ENCODE results near the gene ZC3H4. TPM values are rescaled to one million over a fixed set of nuclear protein-coding genes. Genes with fewer than 3 reads are reported as not detected.
A peak's percentile ranks its signal among the peaks of the same experiment; 100 is the strongest.

Gene ZC3H4
- total RNA-seq, 2 experiments from 2014 or later = 77.1 to 78.6 TPM

GRCh38 chr19:47132194-47132852 lies 18.7 kb upstream of the ZC3H4 start:
- Mint-ChIP-seq H3K27me3 (peaks cover 4% of the 10 kb centered on the region), H3K9me3 (peaks cover 4% of the 10 kb centered on the region), H3K27ac (peak overlapping the region; percentile 94), H3K36me3 (peaks cover 35% of the 10 kb centered on the region), H3K4me3 (peak overlapping the region; percentile 99), H3K4me1 (ENCODE audit: low read depth) (peaks cover 51% of the 10 kb centered on the region)
- ChIA-PET CTCF (interaction anchor here (0.9 to 2.7 kb wide), 11 partner anchors 12 to 141 kb away, joined by 3 to 48 read pairs (median 6); no protein-coding TSS in a partner anchor), POLR2A (interaction anchor here (1.4 to 2.8 kb wide), 3 partner anchors 13 to 54 kb away, joined by 5 to 22 read pairs (median 9); partner anchors contain the start of gene ZC3H4)
- intact Hi-C loops (cut with micrococcal nuclease) = no loop called here
- DNase-seq = no peak

- H3K27ac Mint-ChIP-seq = peak within 1 kb of the TSS; percentile 94
- ChIA-PET CTCF (interaction anchor here (0.6 to 2.7 kb wide), 22 partner anchors 9 to 231 kb away, joined by 3 to 48 read pairs (median 4); partner anchors contain the start of gene ZC3H4), POLR2A (interaction anchor here (0.9 to 2.8 kb wide), 13 partner anchors 11 to 113 kb away, joined by 3 to 22 read pairs (median 4); partner anchors contain the start of gene ZC3H4)
- intact Hi-C loops (cut with micrococcal nuclease) = loop anchor here (1.0 to 2.0 kb wide), 3 partner anchors 17 to 114 kb away; partner anchors contain the start of gene ZC3H4
- DNase-seq = peak; percentile 97
- H3K4me3 Mint-ChIP-seq = peak within 1 kb of the TSS; percentile 99
- peaks cover 35% of the 10 kb centered on the region for H3K36me3 Mint-ChIP-seq
- peaks cover 4% of the 10 kb centered on the region for H3K27me3 Mint-ChIP-seq
- peaks cover 47% of the 10 kb centered on the region for H3K4me1 Mint-ChIP-seq (ENCODE audit: low read depth)
- H3K9me3 Mint-ChIP-seq = peaks cover 4% of the 10 kb centered on the region
These were observed 17.1 kb upstream of the ZC3H4 start, which contains the start of gene SAE1 for GRCh38 chr19:47130589-47131227. Gene SAE1, plus strand, starts transcription at chr19:47130835. Its CDS starts 96 bp downstream, at chr19:47130931.

GRCh38 chr19:47130120-47130588 lies 16.6 kb upstream of the ZC3H4 start:
- peaks cover 41% of the 10 kb centered on the region for H3K4me1 Mint-ChIP-seq (ENCODE audit: low read depth)
- ChIA-PET CTCF (interaction anchor here (1.0 to 2.2 kb wide), 6 partner anchors 8 to 117 kb away, joined by 3 to 23 read pairs (median 12); no protein-coding TSS in a partner anchor), POLR2A (interaction anchor here (1.0 to 1.6 kb wide), 6 partner anchors 18 to 103 kb away, joined by 3 to 7 read pairs (median 4); no protein-coding TSS in a partner anchor)

DNA sequence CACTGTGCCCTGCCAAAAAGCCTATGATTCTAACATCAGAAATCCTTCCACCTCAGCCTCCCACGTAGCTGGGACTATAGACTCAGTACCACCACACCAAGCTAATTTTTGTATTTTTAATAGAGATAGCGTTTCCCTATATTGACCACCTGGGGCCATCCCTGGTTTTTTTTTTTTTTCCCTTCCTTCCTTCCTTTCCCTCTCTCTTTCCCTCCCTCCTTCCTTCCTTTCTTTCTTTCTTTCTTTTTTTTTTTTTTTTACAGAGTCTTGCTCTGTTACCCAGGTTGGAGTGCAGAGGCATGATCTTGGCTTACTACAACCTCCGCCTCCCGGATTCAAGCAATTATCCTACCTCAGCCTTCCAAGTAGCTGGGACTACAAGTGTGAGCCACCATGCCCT lies 16.0 kb upstream of the ZC3H4 start:
- no peak overlapping the region for H3K27ac Mint-ChIP-seq
- H3K27me3 Mint-ChIP-seq = peaks cover 4% of the 10 kb centered on the region
- POLR2A ChIA-PET = no interaction called here

More at GRCh38 chr19:47130120-47130588, 16.6 kb upstream of the ZC3H4 start:
- H3K36me3 Mint-ChIP-seq = peaks cover 35% of the 10 kb centered on the region
- H3K27ac Mint-ChIP-seq = peak overlapping the region; percentile 94
- no peak for DNase-seq
- H3K27me3 Mint-ChIP-seq = peaks cover 4% of the 10 kb centered on the region
- peak overlapping the region; percentile 99 for H3K4me3 Mint-ChIP-seq
- peaks cover 4% of the 10 kb centered on the region for H3K9me3 Mint-ChIP-seq
- intact Hi-C loops (cut with micrococcal nuclease) = loop anchor here (1.0 to 2.0 kb wide), 3 partner anchors 17 to 115 kb away; partner anchors contain the start of gene ZC3H4

DNA sequence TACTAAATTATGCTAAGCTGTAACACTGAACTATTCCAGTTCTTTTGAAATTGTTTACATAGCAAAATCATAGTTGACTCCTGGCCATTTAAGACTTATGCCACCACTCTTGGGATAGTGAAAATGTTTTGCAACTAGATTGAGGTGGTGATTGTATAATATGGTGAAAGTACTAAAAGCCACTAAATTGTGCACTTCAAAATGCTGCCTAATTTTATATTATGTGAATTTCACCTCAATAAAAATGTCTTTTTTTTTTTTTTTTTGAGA lies 12.0 kb upstream of the ZC3H4 start:
- Mint-ChIP-seq H3K27me3 (peaks cover 3% of the 10 kb centered on the region), H3K27ac (no peak overlapping the region), H3K4me1 (ENCODE audit: low read depth) (peaks cover 6% of the 10 kb centered on the region), H3K4me3 (no peak overlapping the region), H3K9me3 (peaks cover 4% of the 10 kb centered on the region), H3K36me3 (peaks cover 4% of the 10 kb centered on the region)
- no peak for DNase-seq
- ChIA-PET POLR2A (interaction anchor here (1.5 kb wide), 1 partner anchor 12 kb away, joined by 4 read pairs; the partner anchor contains the start of gene ZC3H4), CTCF (interaction anchor here (0.6 to 4.6 kb wide), 26 partner anchors 9 to 244 kb away, joined by 3 to 82 read pairs (median 4); partner anchors contain the start of gene ZC3H4)
- intact Hi-C loops (cut with micrococcal nuclease) = loop anchor here (1.0 kb wide), 2 partner anchors 46 to 90 kb away; no protein-coding TSS in a partner anchor

More for the DNA sequence above, 16.0 kb upstream of the ZC3H4 start:
- CTCF ChIA-PET = interaction anchor here (4.6 kb wide), 1 partner anchor 49 kb away, joined by 82 read pairs; no protein-coding TSS in a partner anchor
- no peak for DNase-seq
- Mint-ChIP-seq H3K36me3 (peaks cover 33% of the 10 kb centered on the region), H3K9me3 (peaks cover 4% of the 10 kb centered on the region), H3K4me3 (no peak overlapping the region), H3K4me1 (ENCODE audit: low read depth) (peaks cover 38% of the 10 kb centered on the region)
- intact Hi-C loops (cut with micrococcal nuclease) = no loop called here

DNA sequence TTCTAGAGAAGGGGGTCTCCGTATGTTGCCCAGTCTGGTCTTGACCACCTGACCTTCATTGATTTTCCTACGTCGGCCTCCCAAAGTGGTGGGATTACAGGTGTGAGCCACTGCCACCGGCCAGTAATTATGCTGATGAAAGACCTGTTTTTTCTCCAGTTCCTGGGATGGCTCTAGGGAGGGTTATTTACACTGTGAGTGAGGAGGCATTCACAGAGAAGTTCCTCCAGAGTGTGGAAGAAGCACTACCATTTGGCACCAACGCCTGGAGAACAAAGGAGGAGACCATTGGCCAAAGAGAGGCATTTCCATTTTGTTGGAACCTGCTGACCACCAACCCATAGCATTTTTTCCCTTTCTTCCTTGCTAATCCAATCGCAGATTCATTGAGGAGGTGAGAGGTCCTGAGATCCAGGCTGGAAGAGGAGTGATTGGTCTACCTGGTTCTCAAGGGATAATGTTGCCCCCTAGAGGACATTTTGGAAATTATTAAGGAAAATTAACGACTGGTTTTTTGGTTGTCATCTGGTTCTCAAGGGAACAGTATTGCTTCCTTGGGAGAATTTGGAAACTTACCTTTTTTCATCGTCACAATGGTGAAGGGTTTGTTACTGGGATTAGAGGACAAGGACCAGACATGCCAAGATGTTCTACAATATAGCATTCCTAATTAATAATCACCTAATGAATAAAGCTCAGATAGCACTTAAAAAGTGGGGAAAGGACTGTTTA lies 11.5 kb upstream of the ZC3H4 start:
- intact Hi-C loops (cut with micrococcal nuclease) = loop anchor here (1.0 kb wide), 2 partner anchors 46 to 90 kb away; no protein-coding TSS in a partner anchor
- H3K36me3 Mint-ChIP-seq = no peaks in the 10 kb centered on the region
- peaks cover 2% of the 10 kb centered on the region for H3K4me1 Mint-ChIP-seq (ENCODE audit: low read depth)
- H3K9me3 Mint-ChIP-seq = no peaks in the 10 kb centered on the region
- no peak overlapping the region for H3K4me3 Mint-ChIP-seq
- H3K27ac Mint-ChIP-seq = peak overlapping the region; percentile 21
- no peaks in the 10 kb centered on the region for H3K27me3 Mint-ChIP-seq
- CTCF ChIA-PET = interaction anchor here (0.6 to 4.6 kb wide), 27 partner anchors 9 to 243 kb away, joined by 3 to 82 read pairs (median 4); partner anchors contain the start of gene ZC3H4
- DNase-seq = no peak
- POLR2A ChIA-PET = interaction anchor here (1.5 kb wide), 1 partner anchor 12 kb away, joined by 4 read pairs; the partner anchor contains the start of gene ZC3H4

DNA sequence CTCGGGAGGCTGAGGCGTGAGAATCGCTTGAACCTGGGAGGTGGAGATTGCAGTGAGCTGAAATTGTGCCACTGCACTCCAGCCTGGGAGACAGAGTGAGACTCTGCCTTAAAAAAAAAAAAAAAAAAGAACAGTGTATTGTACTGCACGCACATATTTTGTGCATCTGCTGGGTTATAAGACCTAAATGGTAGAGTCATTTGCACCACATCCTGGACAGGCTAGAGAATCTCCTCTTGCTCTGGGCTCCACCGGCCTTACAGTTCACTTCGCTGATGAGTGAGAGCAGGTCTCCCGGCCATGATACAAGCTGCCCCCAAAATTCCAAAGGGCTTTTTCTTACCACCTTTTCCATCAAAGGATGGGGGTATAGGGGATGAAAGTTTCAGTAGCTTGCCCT lies 9.8 kb upstream of the ZC3H4 start:
- no peak for DNase-seq
- H3K27ac Mint-ChIP-seq = no peak overlapping the region
- H3K27me3 Mint-ChIP-seq = no peaks in the 10 kb centered on the region
- CTCF ChIA-PET = interaction anchor here (0.6 to 2.5 kb wide), 11 partner anchors 13 to 121 kb away, joined by 3 to 10 read pairs (median 5); no protein-coding TSS in a partner anchor
- H3K4me1 Mint-ChIP-seq (ENCODE audit: low read depth) = no peaks in the 10 kb centered on the region
- no peak overlapping the region for H3K4me3 Mint-ChIP-seq
- intact Hi-C loops (cut with micrococcal nuclease) = no loop called here
- POLR2A ChIA-PET = interaction anchor here (0.8 kb wide), 1 partner anchor 15 kb away, joined by 4 read pairs; no protein-coding TSS in a partner anchor
- no peaks in the 10 kb centered on the region for H3K9me3 Mint-ChIP-seq
- H3K36me3 Mint-ChIP-seq = no peaks in the 10 kb centered on the region

- Mint-ChIP-seq H3K9me3 (no peaks in the 10 kb centered on the region), H3K27ac (no peak overlapping the region), H3K4me3 (no peak overlapping the region), H3K4me1 (ENCODE audit: low read depth) (no peaks in the 10 kb centered on the region), H3K27me3 (no peaks in the 10 kb centered on the region), H3K36me3 (no peaks in the 10 kb centered on the region)
- no peak for DNase-seq
- intact Hi-C loops (cut with micrococcal nuclease) = no loop called here
- ChIA-PET POLR2A (interaction anchor here (0.8 kb wide), 1 partner anchor 9 kb away, joined by 3 read pairs; no protein-coding TSS in a partner anchor), CTCF (interaction anchor here (0.9 to 2.5 kb wide), 9 partner anchors 27 to 122 kb away, joined by 3 to 10 read pairs (median 6); no protein-coding TSS in a partner anchor)
These were observed 9.1 kb upstream of the ZC3H4 start for GRCh38 chr19:47122359-47123335.

- H3K4me3 Mint-ChIP-seq = no peak overlapping the region
- DNase-seq = no peak
- H3K27me3 Mint-ChIP-seq = no peaks in the 10 kb centered on the region
- H3K27ac Mint-ChIP-seq = no peak overlapping the region
- no peaks in the 10 kb centered on the region for H3K9me3 Mint-ChIP-seq
- ChIA-PET CTCF (interaction anchor here (0.6 kb wide), 1 partner anchor 11 kb away, joined by 3 read pairs; the partner anchor contains the start of gene SAE1), POLR2A (no interaction called here)
- no peaks in the 10 kb centered on the region for H3K4me1 Mint-ChIP-seq (ENCODE audit: low read depth)
- intact Hi-C loops (cut with micrococcal nuclease) = no loop called here
- no peaks in the 10 kb centered on the region for H3K36me3 Mint-ChIP-seq
These were observed 7.0 kb upstream of the ZC3H4 start for GRCh38 chr19:47120470-47121067.
